GM12801 (cell line): ENCODE measurements around the gene FMNL3.

Source experiments
- TF ChIP-seq, protein P1 (sequence below): IDR thresholded peaks from one replicate; pipeline ENCODE4 v1.5.1; 2011; ENCODE audit warnings: control low read depth; ENCODE audit not compliant: insufficient read length; ENCODE audit errors: extremely low read depth

Gene FMNL3

DNA sequence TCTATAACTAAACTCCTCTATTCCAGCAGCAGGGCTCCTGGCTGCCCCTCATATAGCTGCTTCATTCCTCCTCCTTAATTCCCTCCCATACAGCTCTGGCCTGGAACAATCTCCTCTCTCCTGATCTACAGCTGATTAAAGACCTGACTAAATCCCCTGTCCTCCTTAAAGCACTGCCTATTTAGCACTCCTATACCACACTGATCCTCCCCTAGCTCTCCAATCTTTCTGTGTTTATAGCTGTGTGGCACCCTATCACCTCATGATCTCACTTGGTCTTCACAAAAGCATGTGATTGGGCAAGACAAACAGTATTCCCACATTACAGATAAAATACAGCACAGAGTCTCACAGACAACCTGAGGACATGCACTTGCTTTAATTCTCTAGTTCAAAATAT, 17.4 kb downstream of the FMNL3 start:
- TF ChIP-seq, protein P1, sequence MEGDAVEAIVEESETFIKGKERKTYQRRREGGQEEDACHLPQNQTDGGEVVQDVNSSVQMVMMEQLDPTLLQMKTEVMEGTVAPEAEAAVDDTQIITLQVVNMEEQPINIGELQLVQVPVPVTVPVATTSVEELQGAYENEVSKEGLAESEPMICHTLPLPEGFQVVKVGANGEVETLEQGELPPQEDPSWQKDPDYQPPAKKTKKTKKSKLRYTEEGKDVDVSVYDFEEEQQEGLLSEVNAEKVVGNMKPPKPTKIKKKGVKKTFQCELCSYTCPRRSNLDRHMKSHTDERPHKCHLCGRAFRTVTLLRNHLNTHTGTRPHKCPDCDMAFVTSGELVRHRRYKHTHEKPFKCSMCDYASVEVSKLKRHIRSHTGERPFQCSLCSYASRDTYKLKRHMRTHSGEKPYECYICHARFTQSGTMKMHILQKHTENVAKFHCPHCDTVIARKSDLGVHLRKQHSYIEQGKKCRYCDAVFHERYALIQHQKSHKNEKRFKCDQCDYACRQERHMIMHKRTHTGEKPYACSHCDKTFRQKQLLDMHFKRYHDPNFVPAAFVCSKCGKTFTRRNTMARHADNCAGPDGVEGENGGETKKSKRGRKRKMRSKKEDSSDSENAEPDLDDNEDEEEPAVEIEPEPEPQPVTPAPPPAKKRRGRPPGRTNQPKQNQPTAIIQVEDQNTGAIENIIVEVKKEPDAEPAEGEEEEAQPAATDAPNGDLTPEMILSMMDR: no peak

DNA sequence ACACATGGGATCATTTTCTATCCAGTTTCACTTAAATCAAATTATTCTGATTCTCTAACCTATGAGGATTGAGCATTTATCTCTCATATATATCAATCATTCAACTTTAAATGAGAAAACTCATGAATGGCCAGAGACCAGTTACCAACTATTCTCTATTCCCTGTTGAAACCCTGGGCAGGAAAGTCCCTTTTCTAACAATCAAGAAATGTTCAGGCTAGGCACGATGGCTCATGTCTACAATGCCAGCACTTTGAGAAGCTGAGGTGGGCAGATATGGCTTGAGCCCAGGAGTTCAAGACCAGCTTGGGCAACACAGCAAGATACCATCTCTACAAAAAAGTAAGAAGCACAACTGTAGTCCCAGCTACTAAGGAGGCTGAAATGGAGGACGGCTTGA, 18.0 kb downstream of the FMNL3 start:
- TF ChIP-seq, protein P1: no peak

DNA sequence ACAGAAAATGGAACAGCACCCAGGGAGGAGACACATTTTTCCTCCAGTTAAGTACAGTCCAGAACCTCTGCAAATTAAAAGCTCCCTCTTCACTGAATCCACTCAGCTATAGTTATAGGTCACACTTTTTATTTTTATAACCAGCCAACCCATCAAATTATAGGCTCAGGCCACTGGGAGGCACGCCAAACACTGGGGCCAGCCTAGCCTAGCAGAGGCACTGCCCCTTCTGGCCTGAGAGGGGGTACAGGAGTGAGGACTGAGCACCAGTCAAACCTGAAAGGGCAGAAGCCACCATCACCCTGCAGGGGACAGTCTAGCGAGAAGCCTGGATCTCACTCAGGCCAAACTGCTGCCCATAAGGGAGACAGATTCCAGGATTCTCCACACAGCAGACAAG, 19.3 kb downstream of the FMNL3 start:
- TF ChIP-seq, protein P1: no peak

DNA sequence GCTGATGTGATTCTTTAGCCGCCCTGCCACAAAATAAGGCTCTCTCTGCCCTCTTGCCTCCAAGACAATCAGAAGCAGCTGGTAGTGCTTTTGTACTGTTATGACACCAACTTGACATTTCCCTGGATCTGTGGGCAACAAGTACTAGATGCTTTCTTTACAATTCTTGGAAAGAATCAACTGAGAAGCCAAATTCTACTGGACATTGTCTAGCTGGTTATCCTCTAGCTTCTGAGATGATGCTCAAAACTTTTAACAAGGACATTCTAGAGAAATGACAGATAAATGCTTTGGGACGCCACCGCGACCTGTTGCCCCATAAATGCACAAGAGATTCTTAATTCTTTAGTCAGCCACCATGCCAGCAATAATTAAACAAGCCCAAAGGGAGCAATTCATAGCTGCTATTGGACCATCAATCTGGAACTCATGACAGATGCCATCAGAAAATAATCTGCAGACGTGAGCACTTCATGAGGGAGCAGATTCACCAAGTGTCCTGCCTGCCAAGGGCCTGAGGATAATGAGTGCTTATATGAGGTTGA, 22.8 kb downstream of the FMNL3 start:
- TF ChIP-seq, protein P1: no peak

DNA sequence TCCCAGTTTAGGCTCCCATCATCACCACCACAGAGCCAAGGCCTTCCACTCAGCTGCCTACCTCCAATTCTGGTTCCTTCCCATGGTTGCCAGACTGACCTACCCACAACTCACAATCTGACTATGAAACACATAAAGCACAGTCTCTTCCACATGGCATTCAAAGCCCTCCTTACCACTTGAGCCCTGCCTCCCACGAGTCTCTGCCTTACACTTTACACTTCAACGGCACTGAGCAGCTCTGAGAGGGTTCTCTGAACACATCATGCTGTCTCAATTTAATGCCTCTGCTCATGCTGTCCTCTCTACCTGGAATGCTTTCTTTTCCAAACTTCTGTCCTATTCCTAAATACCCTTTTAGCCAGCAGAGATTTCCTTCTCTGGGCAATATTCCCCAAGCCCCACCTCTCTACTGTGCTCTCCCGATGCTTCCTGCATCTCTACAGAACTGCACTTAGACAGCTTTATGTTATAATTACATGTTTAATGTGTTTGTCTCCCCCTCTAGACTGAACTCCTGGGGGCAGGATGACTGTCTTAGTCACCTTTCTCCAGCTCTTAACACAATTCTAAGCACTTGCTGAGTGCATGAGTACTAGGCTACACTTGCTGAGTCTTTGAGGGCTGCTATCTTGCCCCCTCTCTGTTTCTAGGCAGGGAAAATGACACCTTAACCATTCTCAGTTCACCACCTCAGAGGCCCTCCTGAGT, 23.5 kb downstream of the FMNL3 start:
- TF ChIP-seq, protein P1: no peak

DNA sequence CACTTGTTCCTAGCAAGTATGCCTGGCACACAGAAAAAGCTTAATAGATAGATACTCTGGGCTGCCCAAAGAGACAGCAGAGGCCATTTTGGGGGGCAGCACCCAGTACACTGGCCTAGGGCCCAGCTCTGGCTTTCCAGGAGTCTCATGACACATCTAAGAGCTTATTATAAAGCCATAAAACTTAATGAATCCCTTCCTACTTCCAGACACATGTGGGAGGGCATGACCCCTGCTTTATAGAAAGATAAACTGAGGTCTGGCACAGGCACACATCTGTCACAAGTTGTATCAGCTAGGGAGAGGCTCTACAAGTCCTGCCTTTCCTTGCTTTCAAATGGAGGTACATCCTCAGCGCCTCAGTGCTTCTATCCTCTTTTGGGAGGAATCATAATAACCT, 27.1 kb downstream of the FMNL3 start:
- TF ChIP-seq, protein P1: no peak

DNA sequence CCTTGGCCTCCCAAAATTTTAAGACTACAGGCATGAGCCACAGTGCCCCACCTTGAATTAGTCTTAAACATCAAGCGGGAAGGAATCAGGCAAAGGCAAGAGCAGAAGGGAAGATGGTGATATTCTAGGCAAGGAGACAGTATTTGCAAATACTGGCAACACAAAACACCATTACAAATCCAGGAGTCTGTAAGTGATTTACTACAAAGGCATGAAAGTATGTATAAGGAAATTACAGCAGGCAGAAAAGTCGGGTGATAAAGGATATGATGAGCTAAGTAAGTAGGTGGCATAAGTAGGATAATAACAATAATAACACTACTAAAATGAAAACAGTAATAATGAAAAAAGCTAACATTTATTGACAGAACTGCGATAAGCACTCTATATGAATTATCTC, 28.5 kb downstream of the FMNL3 start:
- TF ChIP-seq, protein P1: no peak
